CD4-positive, CD25-positive, alpha-beta regulatory T cell (primary cell): ENCODE measurements around the gene MAPT. TPM values are rescaled to one million over a fixed set of nuclear protein-coding genes. Genes with fewer than 3 reads are reported as not detected.
A peak's percentile ranks its signal among the peaks of the same experiment; 100 is the strongest.
"Not testable (repeated sequence)": the region's sequence is repeated elsewhere in the genome, so short reads cannot be mapped to it uniquely, and the experiment has no call there.

Experiments
- ATAC-seq, 2 donors: fragments of 150-1000 bp; cut with Tn5 transposase; one replicate each; pipeline ENCODE4 v1.10.0; 2021; ENCODE audit warnings: low read depth in 2 of 2, moderate number of reproducible peaks in 2 of 2, moderate library complexity in 1 of 2
- DNase-seq, 3 donors: peaks; one replicate each; pipeline versions ENCODE4 v3.0.0 to v3.0.0-alpha.2; 2012 to 2022; ENCODE audit warnings: mixed read lengths in 1 of 3
- H3K27ac ChIP-seq: one replicate; pipeline ENCODE4 v1.7.0; 2013; ENCODE audit warnings: mild to moderate bottlenecking, low read length; ENCODE audit not compliant: insufficient read depth, poor library complexity, severe bottlenecking
- H3K27me3 ChIP-seq: one replicate; pipeline ENCODE4 v1.7.0; 2013; ENCODE audit warnings: low read length; ENCODE audit not compliant: control insufficient read depth, insufficient read depth
- H3K36me3 ChIP-seq: one replicate; pipeline ENCODE4 v1.7.0; 2013; ENCODE audit warnings: mild to moderate bottlenecking, low read length, moderate library complexity; ENCODE audit not compliant: control insufficient read depth, insufficient read depth
- H3K4me1 ChIP-seq: 2 replicates; pipeline ENCODE4 v1.7.0; 2013; ENCODE audit warnings: mild to moderate bottlenecking, low read length; ENCODE audit not compliant: insufficient read depth, control insufficient read depth, poor library complexity, severe bottlenecking
- H3K4me3 ChIP-seq: one replicate; pipeline ENCODE4 v1.7.0; 2013; ENCODE audit warnings: low read depth, mild to moderate bottlenecking, low read length, moderate library complexity
- H3K9me3 ChIP-seq, 2 experiments: 1 replicate in 1 of 2; 2 replicates in 1 of 2; pipeline ENCODE4 v1.7.0; 2013; ENCODE audit warnings: low read length in 2 of 2, mild to moderate bottlenecking in 1 of 2, moderate library complexity in 1 of 2; ENCODE audit not compliant: control insufficient read depth in 2 of 2
- H3K27ac Mint-ChIP-seq, 3 donors: one replicate each; pipeline ENCODE4 v1.8.0; 2020 to 2022; ENCODE audit warnings: mild to moderate bottlenecking in 3 of 3, mixed read lengths in 3 of 3, moderate library complexity in 2 of 3
- H3K27me3 Mint-ChIP-seq: one replicate; pipeline ENCODE4 v1.8.0; 2022; ENCODE audit warnings: mild to moderate bottlenecking, mixed read lengths
- H3K36me3 Mint-ChIP-seq: one replicate; pipeline ENCODE4 v1.8.0; 2020; ENCODE audit warnings: mixed read lengths
- H3K4me1 Mint-ChIP-seq, 4 donors: one replicate each; pipeline ENCODE4 v1.8.0; 2020 to 2022; ENCODE audit warnings: mixed read lengths in 4 of 4, mild to moderate bottlenecking in 1 of 4
- H3K4me3 Mint-ChIP-seq, 4 donors: one replicate each; pipeline ENCODE4 v1.8.0; 2020 to 2022; ENCODE audit warnings: mild to moderate bottlenecking in 4 of 4, mixed read lengths in 4 of 4, moderate library complexity in 3 of 4
- H3K9me3 Mint-ChIP-seq, 7 donors: one replicate each; pipeline ENCODE4 v1.8.0; 2020 to 2022; ENCODE audit warnings: mixed read lengths in 7 of 7, mild to moderate bottlenecking in 3 of 7, moderate library complexity in 2 of 7
- polyA plus RNA-seq, 4 donors: library from polyadenylated mRNA; unstranded; fragments of 300-500 nt; fragmentation: Illumina TruSeq; gene quantifications; one replicate each; pipeline ENCODE4 v1.2.3, GENCODE V29; 2021
- total RNA-seq: library from RNA; stranded (reverse); gene quantifications from one replicate; pipeline ENCODE4 v1.2.3, GENCODE V29; 2022

MAPT gene
- total and polyA plus RNA-seq, 5 donors from 2014 or later, result 0.05 to 0.69 (median 0.16) TPM; not detected in 2

DNA sequence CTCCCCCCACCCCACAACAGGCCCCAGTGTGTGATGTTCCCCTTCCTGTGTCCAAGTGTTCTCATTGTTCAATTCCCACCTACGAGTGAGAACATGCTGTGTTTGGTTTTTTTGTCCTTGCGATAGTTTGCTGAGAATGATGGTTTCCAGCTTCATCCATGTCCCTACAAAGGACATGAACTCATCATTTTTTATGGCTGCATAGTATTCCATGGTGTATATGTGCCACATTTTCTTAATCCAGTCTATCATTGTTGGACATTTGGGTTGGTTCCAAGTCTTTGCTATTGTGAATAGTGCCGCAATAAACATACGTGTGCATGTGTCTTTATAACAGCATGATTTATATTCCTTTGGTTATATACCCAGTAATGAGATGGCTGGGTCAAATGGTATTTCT is 62.4 kb downstream of the MAPT start:
- H3K36me3 ChIP-seq, H3K4me3 Mint-ChIP-seq, H3K4me1 Mint-ChIP-seq, H3K27ac Mint-ChIP-seq, ATAC-seq, H3K9me3 ChIP-seq, H3K4me1 ChIP-seq, DNase-seq, H3K9me3 Mint-ChIP-seq, H3K36me3 Mint-ChIP-seq, H3K27ac ChIP-seq, H3K4me3 ChIP-seq, H3K27me3 ChIP-seq: not testable (repeated sequence)
- peaks cover 17% of the 10 kb centered on the region for H3K27me3 Mint-ChIP-seq

DNA sequence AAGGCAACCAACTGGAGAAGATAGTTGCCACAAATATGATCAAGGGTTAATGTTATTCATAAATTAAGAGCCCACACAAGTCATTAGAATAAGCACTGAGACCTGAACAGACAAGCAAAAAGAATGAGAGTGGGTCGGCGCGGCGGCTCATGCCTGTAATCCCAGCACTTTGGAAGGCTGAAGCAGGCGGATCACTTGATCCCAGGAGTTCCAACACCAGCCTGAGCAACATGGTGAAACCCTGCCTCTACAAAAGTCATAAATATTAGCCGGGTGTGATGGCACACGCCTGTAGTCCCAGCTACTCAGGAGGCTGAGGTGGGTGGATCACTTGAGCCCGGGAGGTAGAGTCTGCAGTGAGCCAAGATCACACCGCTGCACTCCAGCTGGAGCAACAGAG is 64.0 kb downstream of the MAPT start:
- Histone ChIP-seq H3K4me1 (no peaks in the 10 kb centered on the region), H3K4me3 (no peak overlapping the region), H3K27ac (no peak overlapping the region), H3K9me3 (no peaks in the 10 kb centered on the region), H3K27me3 (no peaks in the 10 kb centered on the region), H3K36me3 (no peaks in the 10 kb centered on the region)
- Mint-ChIP-seq H3K27me3 (peaks cover 13% of the 10 kb centered on the region), H3K4me3 (peak overlapping the region in 1 of 4 donors; percentile 13), H3K4me1 (no peaks in the 10 kb centered on the region), H3K27ac (no peak overlapping the region), H3K9me3 (no peaks in the 10 kb centered on the region), H3K36me3 (no peaks in the 10 kb centered on the region)
- DNase-seq, result no peak
- ATAC-seq, result no peak

DNA sequence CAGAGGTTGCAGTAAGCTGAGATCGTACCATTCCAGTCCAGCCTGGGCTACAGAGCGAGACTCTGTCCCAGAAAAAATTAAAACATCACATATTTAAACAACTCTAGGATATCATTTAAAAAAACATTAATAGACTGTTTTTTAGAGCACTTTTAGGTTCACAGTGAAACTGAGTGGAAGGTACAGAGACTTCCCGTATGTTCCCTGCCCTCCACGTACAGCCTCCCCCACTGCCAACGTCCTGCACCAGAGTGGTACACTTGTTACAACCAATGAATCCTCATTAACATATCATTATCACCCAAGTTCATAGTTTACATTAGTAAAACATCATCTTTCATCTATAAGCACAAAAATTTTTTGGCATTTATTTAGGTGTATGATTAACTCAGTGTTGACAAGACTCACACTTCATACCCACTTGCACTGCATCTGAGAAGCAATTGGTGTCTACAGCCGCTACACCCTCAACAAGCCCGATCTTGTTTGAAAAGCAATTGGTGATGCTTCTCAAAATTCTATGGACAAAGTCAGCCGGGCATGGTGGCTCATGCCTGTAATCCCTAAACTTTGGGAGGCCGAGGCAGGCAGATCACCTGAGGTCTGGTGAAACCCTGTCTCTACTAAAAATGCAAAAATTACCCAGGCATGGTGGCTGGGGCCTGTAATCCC is 64.8 kb downstream of the MAPT start:
- DNase-seq (no peak), ATAC-seq (no peak)
- Histone ChIP-seq H3K36me3 (no peaks in the 10 kb centered on the region), H3K9me3 (no peaks in the 10 kb centered on the region), H3K4me3 (no peak overlapping the region), H3K4me1 (no peaks in the 10 kb centered on the region), H3K27ac (no peak overlapping the region), H3K27me3 (no peaks in the 10 kb centered on the region)
- no peak overlapping the region for H3K27ac Mint-ChIP-seq
- H3K27me3 Mint-ChIP-seq, result peaks cover 19% of the 10 kb centered on the region
- no peaks in the 10 kb centered on the region for H3K36me3 Mint-ChIP-seq
- H3K4me1 Mint-ChIP-seq, result no peaks in the 10 kb centered on the region
- H3K9me3 Mint-ChIP-seq, result no peaks in the 10 kb centered on the region
- no peak overlapping the region for H3K4me3 Mint-ChIP-seq

DNA sequence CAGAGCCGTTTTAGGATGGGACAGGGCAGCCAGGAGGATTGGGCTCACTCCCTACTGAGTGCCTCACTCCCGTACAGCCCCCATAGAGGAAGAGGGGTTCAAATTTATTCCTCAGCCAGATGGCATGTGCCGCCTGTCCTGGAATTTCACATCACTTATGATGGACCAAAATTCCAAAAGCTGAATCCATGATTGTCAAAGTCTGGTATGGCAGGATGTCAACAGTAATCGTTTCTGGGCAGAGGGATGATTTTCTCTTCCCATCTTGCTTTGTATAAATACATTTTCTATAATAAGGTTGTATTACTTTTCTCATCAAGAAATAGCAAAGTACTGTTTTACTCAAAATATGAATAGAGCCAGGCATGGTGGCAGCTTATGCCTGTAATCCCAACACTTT is 66.0 kb downstream of the MAPT start:
- Mint-ChIP-seq H3K27me3 (peaks cover 15% of the 10 kb centered on the region), H3K4me1 (no peaks in the 10 kb centered on the region), H3K27ac (no peak overlapping the region), H3K9me3 (no peaks in the 10 kb centered on the region), H3K4me3 (no peak overlapping the region), H3K36me3 (no peaks in the 10 kb centered on the region)
- Histone ChIP-seq H3K27me3 (no peaks in the 10 kb centered on the region), H3K36me3 (no peaks in the 10 kb centered on the region), H3K9me3 (no peaks in the 10 kb centered on the region), H3K4me3 (no peak overlapping the region), H3K4me1 (no peaks in the 10 kb centered on the region), H3K27ac (no peak overlapping the region)
- no peak for ATAC-seq
- no peak for DNase-seq

DNA sequence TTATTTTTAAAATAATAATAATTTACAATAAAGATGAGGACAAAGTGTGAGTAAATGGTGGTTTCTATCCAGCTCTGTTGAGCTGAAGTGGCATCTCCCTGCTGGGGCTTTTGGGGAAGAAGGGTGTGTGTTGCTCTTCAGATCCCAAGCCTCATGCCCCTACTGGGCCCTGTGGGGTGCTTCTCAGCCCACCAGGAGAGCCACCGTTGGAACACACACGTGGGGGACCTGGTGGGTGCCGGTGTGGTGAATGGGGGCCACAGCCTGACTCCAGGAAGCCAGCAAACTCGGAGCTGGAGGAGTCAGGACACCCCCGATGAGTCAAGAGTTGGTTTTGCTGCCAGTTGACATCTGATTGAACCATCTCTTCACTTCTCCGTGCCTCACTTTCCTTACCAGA is 66.9 kb downstream of the MAPT start:
- no peak overlapping the region for H3K27ac ChIP-seq
- H3K9me3 ChIP-seq, result no peaks in the 10 kb centered on the region
- H3K36me3 Mint-ChIP-seq, result no peaks in the 10 kb centered on the region
- H3K27ac Mint-ChIP-seq, result no peak overlapping the region
- H3K4me3 ChIP-seq, result no peak overlapping the region
- H3K27me3 ChIP-seq, result no peaks in the 10 kb centered on the region
- peaks cover 21% of the 10 kb centered on the region for H3K27me3 Mint-ChIP-seq
- no peak overlapping the region for H3K4me3 Mint-ChIP-seq
- no peaks in the 10 kb centered on the region for H3K4me1 ChIP-seq
- no peaks in the 10 kb centered on the region for H3K4me1 Mint-ChIP-seq
- no peaks in the 10 kb centered on the region for H3K9me3 Mint-ChIP-seq
- DNase-seq, result no peak
- H3K36me3 ChIP-seq, result no peaks in the 10 kb centered on the region
- no peak for ATAC-seq

DNA sequence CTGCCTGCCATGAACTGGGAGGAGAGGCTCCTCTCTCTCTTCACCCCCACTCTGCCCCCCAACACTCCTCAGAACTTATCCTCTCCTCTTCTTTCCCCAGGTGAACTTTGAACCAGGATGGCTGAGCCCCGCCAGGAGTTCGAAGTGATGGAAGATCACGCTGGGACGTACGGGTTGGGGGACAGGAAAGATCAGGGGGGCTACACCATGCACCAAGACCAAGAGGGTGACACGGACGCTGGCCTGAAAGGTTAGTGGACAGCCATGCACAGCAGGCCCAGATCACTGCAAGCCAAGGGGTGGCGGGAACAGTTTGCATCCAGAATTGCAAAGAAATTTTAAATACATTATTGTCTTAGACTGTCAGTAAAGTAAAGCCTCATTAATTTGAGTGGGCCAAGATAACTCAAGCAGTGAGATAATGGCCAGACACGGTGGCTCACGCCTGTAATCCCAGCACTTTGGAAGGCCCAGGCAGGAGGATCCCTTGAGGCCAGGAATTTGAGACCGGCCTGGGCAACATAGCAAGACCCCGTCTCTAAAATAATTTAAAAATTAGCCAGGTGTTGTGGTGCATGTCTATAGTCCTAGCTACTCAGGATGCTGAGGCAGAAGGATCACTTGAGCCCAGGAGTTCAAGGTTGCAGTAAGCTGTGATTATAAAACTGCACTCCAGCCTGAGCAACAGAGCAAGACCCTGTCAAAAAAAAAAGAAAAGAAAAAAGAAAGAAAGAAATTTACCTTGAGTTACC is 68.0 kb downstream of the MAPT start:
- H3K27ac ChIP-seq, result no peak overlapping the region
- H3K4me3 ChIP-seq, result no peak overlapping the region
- DNase-seq (no peak), ATAC-seq (no peak)
- no peaks in the 10 kb centered on the region for H3K27me3 ChIP-seq
- Mint-ChIP-seq H3K4me3 (no peak overlapping the region), H3K27me3 (peaks cover 25% of the 10 kb centered on the region), H3K36me3 (no peaks in the 10 kb centered on the region), H3K27ac (no peak overlapping the region), H3K9me3 (no peaks in the 10 kb centered on the region), H3K4me1 (no peaks in the 10 kb centered on the region)
- no peaks in the 10 kb centered on the region for H3K4me1 ChIP-seq
- no peaks in the 10 kb centered on the region for H3K9me3 ChIP-seq
- no peaks in the 10 kb centered on the region for H3K36me3 ChIP-seq

DNA sequence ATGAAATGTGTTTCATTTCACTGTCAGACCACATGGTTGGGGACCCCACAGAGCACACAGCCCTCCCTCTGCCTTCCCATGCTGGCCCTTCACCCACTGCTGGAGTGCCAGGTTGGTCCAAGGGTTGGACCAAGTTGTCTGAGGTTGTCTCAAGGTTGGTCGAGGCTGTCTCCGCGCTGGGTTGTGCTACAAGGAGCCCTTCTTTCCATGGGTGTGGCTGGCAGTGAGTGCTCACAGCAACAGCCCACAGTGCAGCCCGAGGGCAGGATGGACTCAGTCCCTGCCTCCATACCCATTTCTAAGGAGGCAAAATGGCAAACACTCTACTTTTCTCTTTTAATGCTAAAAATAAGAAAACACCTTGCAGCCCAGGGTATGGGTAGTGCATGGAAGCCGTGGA is 68.9 kb downstream of the MAPT start:
- ATAC-seq (no peak), DNase-seq (no peak)
- Histone ChIP-seq H3K4me1 (no peaks in the 10 kb centered on the region), H3K27ac (no peak overlapping the region), H3K4me3 (no peak overlapping the region), H3K27me3 (no peaks in the 10 kb centered on the region), H3K36me3 (no peaks in the 10 kb centered on the region), H3K9me3 (no peaks in the 10 kb centered on the region)
- Mint-ChIP-seq H3K27ac (no peak overlapping the region), H3K9me3 (no peaks in the 10 kb centered on the region), H3K36me3 (no peaks in the 10 kb centered on the region), H3K4me3 (no peak overlapping the region), H3K4me1 (no peaks in the 10 kb centered on the region), H3K27me3 (peaks cover 27% of the 10 kb centered on the region)

DNA sequence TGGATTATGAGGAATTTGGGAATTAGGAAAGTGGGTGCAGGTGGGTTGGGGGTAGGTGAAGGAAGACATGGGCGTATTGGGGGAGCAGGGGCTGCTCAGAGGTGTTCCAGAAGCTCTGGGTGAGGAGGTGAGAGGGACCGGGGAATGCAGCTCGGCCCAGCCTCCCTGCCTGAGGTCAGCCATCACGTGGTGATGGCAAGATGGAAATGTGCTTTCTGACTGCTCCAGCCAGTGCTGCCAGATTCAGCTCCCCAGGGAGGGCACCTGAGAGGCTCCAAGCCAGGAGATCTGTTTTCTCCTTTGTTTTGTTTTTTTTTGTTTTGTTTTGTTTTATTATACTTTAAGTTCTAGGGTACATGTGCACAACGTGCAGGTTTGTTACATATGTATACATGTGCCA is 69.5 kb downstream of the MAPT start:
- Histone ChIP-seq H3K9me3 (no peaks in the 10 kb centered on the region), H3K4me3 (no peak overlapping the region), H3K36me3 (no peaks in the 10 kb centered on the region), H3K27me3 (peaks cover 1% of the 10 kb centered on the region), H3K27ac (no peak overlapping the region), H3K4me1 (no peaks in the 10 kb centered on the region)
- Mint-ChIP-seq H3K27ac (no peak overlapping the region), H3K4me3 (no peak overlapping the region), H3K9me3 (no peaks in the 10 kb centered on the region), H3K27me3 (peaks cover 27% of the 10 kb centered on the region), H3K4me1 (no peaks in the 10 kb centered on the region), H3K36me3 (no peaks in the 10 kb centered on the region)
- ATAC-seq (no peak), DNase-seq (no peak)
